Spinal cord (tissue), 10 donors: ENCODE measurements around the gene AHI1. TPM values are rescaled to one million over a fixed set of nuclear protein-coding genes. Genes with fewer than 3 reads are reported as not detected.

ENCODE experiments used
- DNase-seq, 6 donors: peaks; one replicate each; pipeline versions ENCODE4 v3.0.0 to v3.0.0-alpha.2; 2013 to 2015; ENCODE audit warnings: low spot score in 6 of 6, low read depth in 4 of 6
- H3K27ac ChIP-seq: one replicate; pipeline ENCODE4 v1.5.1; 2013; ENCODE audit warnings: low read depth, low read length, control low read depth
- H3K27me3 ChIP-seq: one replicate; pipeline ENCODE4 v1.6.1; 2013; ENCODE audit warnings: low read length; ENCODE audit not compliant: control insufficient read depth, insufficient read depth
- H3K36me3 ChIP-seq: one replicate; pipeline ENCODE4 v1.6.1; 2013; ENCODE audit warnings: low read length; ENCODE audit not compliant: control insufficient read depth, insufficient read depth
- H3K4me1 ChIP-seq: one replicate; pipeline ENCODE4 v1.6.1; 2013; ENCODE audit warnings: low read length; ENCODE audit not compliant: control insufficient read depth, insufficient read depth
- H3K4me3 ChIP-seq: one replicate; pipeline ENCODE4 v1.5.1; 2013; ENCODE audit warnings: low read depth, low read length, control low read depth
- H3K9me3 ChIP-seq: one replicate; pipeline ENCODE4 v1.6.1; 2013; ENCODE audit warnings: low read length; ENCODE audit not compliant: control insufficient read depth, insufficient read depth
- WGBS: methylation state at CpG from one replicate; pipeline ENCODE4 v1.1.5; 2013; ENCODE audit warnings: missing lambda C conversion rate; ENCODE audit not compliant: insufficient coverage; 5-methylcytosine and 5-hydroxymethylcytosine counted together
- polyA plus RNA-seq, 2 donors: library from polyadenylated mRNA; unstranded; fragments of 120-200 nt; gene quantifications; one replicate each; pipeline ENCODE4 v1.2.1, GENCODE V29; 2013; ENCODE audit not compliant: insufficient read length in 2 of 2
- total RNA-seq, 2 donors: library from RNA; depleted of rRNA in 1 of 2; stranded (reverse); fragments of 120-200 nt in 1 of 2; fragments of >200 nt in 1 of 2; gene quantifications; one replicate each; pipeline versions ENCODE4 v1.2.3 to v1.2.4, GENCODE V29; 2013 to 2014
- donor health status: healthy.

Gene AHI1
- total and polyA plus RNA-seq, 4 donors, result 57.7 to 131 (median 85.2) TPM

DNA sequence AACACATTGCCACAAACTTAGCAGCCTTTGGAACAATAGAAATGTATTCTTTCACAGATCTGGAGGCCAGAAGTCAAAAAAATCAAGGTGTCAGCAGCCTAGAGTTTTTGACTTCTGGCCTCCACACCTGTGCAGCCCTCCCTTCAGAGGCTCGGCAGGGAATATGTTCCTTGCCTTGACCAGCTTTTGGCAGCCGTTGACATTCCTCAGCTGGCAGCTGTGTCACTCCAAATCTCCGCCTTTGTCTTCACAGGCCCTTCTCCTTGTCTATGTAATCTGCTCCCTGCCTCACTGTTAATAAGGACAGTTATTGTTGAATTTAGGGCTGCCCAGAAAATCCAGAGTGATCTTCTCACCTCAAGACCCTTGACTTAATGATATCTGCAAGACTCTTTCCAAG lies 17.2 kb upstream of the AHI1 start:
- Histone ChIP-seq H3K27ac (no peak overlapping the region), H3K9me3 (peaks cover 2% of the 10 kb centered on the region)
- 59% methylated on average over 2 of the region's 3 CpGs for WGBS

DNA sequence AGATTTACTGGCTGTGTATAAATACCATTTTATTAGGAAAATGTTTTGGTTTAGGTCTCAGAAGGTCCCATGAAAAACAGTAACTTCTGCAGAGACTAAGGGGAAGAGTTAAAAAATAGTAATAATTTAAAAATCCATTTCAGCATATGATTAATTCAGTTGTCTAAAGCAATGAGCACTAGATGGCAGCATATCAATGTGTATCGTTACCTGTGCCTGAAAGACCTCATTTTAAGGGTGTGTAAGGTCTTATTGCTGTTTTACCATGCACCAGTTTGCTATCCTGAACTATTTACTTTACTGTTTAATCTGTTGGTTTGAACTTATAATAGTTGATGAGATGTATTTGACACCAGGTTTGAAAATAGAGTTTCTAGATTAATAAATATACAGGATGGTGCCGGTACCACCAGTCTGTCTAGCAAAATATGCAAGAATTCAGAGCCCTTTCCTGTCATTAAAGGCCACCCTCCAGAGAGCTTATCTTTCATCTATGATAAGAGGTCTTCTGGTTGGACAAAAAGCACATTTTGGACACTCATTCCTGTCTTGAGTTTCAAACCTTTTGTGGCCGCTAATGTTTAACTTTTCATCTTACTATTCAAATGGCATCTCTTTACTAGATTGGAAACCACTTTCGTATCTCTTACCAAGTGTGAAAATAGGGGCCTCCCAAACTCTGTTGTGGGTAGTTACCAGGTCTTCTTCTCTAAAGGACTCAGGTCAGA lies 8.9 kb upstream of the AHI1 start:
- Histone ChIP-seq H3K9me3 (no peaks in the 10 kb centered on the region), H3K4me3 (no peak overlapping the region), H3K27ac (no peak overlapping the region), H3K36me3 (no peaks in the 10 kb centered on the region), H3K27me3 (no peaks in the 10 kb centered on the region), H3K4me1 (no peaks in the 10 kb centered on the region)
- peak in 2 of 6 donors; percentile 60 to 86 for DNase-seq
- no CpG with 5 or more reads among the region's 4 CpGs for WGBS

More for the DNA sequence above, 17.2 kb upstream of the AHI1 start:
- Histone ChIP-seq H3K27me3 (no peaks in the 10 kb centered on the region), H3K4me1 (no peaks in the 10 kb centered on the region), H3K36me3 (no peaks in the 10 kb centered on the region), H3K4me3 (no peak overlapping the region)
- no peak for DNase-seq

DNA sequence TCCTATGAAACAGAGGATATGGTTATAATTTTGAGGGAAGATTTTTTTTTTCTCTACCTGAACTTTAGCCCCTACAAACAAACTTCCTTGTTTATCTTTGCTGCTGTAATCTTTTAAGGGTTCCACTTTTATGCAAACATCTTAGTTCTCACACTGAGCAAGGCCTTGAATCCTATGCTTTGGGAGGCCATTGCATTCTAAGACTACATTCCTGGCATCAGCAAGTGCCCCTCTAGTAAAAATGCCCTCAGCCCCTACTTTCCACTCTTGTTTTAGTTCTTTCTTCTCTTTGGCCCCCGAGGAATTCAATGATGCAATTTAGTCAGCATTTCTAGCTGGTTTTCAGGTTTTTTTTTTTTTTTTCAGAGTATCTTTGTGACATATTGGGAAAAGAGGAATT lies 8.1 kb upstream of the AHI1 start:
- no peaks in the 10 kb centered on the region for H3K4me1 ChIP-seq
- no peaks in the 10 kb centered on the region for H3K36me3 ChIP-seq
- H3K4me3 ChIP-seq, result no peak overlapping the region
- H3K27ac ChIP-seq, result no peak overlapping the region
- no CpG with 5 or more reads among the region's 1 CpG for WGBS
- H3K27me3 ChIP-seq, result no peaks in the 10 kb centered on the region
- no peak for DNase-seq
- no peaks in the 10 kb centered on the region for H3K9me3 ChIP-seq

DNA sequence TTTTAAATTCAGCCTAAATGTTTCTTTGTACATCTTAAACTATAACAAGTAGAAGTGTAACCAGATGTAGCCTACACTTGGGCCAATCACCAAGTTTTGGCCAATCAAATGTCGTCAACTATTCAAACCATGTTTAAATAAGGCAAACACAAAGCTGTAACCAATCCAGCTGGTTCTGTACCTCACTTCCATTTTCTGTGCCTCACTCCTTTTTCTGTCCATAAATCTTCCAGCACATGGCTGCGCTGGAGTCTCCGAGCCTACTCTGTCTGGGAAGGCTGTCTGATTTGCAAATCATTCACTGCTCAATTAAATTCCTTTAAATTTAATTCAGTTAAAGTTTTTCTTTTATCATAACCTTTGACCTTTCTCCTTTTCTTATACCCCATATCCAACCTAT lies 7.7 kb upstream of the AHI1 start:
- Histone ChIP-seq H3K27ac (no peak overlapping the region), H3K27me3 (no peaks in the 10 kb centered on the region), H3K4me3 (no peak overlapping the region), H3K4me1 (no peaks in the 10 kb centered on the region), H3K9me3 (no peaks in the 10 kb centered on the region), H3K36me3 (no peaks in the 10 kb centered on the region)
- 75% methylated on average over 3 of the region's 3 CpGs for WGBS
- DNase-seq, result no peak

DNA sequence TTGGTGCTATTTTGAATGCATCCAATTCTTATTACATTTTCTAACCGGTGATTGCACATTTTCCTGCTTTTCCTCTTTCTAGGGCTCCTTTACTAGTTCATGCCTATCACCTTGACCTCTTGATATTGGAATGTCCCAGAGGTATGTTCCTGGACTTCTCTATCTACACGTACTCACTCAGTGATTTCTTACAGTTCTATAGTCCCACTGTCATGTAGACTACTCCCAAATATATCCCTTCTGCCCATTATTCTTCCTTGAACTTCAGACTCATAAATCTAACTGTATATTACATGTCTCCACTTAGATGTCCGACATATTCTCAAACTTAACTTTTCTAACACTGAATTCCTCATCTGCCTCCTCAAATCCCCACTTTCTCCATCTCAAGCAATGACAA lies 7.2 kb upstream of the AHI1 start:
- no peak for DNase-seq
- H3K36me3 ChIP-seq, result no peaks in the 10 kb centered on the region
- H3K9me3 ChIP-seq, result no peaks in the 10 kb centered on the region
- H3K4me3 ChIP-seq, result no peak overlapping the region
- H3K4me1 ChIP-seq, result no peaks in the 10 kb centered on the region
- WGBS, result 93% methylated on average over 2 of the region's 3 CpGs
- H3K27me3 ChIP-seq, result no peaks in the 10 kb centered on the region
- H3K27ac ChIP-seq, result no peak overlapping the region

DNA sequence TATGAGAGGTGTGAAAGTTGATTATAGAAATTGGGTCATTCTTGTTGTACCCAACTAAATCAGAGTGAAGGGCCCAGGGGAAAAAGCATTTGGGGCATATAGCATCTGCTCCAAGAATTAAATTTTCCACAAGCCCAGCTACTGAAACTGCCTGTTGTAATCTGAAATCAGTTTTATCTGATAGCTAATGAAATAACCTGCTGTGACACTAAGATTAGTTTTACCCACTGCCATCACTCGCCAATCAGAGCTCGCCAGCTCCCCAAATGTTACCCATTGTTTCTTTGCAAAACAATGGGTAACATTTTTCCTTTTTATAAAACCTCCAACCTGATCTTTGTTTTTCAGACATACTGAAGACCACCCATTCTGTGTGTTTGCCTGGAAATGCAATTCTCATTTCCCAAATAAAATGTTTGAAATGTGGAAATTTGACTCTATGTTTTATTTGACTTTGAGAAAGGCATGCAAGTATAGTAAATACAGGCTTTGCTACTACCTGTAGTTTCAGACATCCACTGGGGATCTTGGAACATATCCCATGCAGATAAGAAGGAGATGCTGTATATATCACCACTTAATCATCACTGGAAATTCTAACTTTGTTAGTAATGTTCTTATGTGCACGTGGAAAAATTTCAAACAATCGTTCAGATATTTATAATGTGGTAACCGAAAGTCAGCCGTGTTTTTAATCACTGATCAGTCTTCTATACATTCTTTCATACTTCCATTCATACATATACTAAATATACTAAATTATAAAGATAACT lies 6.3 kb upstream of the AHI1 start:
- 89% methylated on average over 2 of the region's 6 CpGs for WGBS
- no peaks in the 10 kb centered on the region for H3K9me3 ChIP-seq
- no peaks in the 10 kb centered on the region for H3K27me3 ChIP-seq
- H3K4me3 ChIP-seq, result no peak overlapping the region
- H3K27ac ChIP-seq, result no peak overlapping the region
- peak in 1 of 6 donors; percentile 30 for DNase-seq
- H3K36me3 ChIP-seq, result no peaks in the 10 kb centered on the region
- no peaks in the 10 kb centered on the region for H3K4me1 ChIP-seq

DNA sequence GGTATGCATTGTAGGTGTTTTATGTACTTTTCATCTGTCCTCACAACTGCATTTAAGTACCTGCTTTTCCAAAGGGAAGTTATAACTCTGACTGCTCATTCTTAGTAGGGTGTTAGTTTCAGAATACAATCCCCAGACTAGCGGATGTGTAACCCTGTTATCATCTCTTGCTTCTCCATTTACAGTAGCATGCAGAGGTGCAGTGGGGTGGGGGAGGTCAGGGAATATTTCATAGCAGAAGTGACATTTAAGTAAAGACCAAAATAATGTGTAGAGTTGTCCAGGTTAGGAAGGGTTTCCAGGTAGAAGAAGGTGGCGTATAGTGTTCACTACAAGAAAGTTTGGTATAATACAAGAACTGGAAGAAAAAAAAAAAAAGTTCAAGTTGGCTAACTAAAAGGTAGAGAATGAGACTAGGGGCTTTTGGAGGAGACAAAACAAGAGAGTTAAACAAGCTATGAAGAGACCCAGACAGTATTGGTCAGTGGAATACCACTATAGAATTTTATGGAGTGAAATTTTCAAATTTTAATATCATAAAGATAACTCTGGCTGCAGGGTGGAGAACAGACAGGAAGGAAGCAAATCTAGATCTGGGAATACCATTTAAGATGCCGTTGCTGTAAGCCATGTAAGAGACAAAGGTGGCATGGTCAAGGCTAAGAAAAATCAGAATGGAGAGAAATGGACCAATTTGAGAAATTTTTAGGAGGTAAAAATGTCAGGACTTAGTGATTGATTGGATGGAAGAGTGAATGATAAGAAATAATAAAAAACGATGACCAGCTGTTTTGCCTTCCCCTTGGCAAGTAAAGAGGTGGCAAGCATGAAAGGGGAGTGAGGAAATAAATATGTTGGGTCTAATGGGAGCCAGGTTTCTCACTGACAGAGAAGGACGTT lies 2.2 kb upstream of the AHI1 start:
- Histone ChIP-seq H3K27ac (no peak overlapping the region), H3K9me3 (no peaks in the 10 kb centered on the region), H3K4me1 (no peaks in the 10 kb centered on the region), H3K4me3 (no peak overlapping the region), H3K36me3 (no peaks in the 10 kb centered on the region), H3K27me3 (no peaks in the 10 kb centered on the region)
- 96% methylated on average over 3 of the region's 5 CpGs for WGBS
- no peak for DNase-seq

DNA sequence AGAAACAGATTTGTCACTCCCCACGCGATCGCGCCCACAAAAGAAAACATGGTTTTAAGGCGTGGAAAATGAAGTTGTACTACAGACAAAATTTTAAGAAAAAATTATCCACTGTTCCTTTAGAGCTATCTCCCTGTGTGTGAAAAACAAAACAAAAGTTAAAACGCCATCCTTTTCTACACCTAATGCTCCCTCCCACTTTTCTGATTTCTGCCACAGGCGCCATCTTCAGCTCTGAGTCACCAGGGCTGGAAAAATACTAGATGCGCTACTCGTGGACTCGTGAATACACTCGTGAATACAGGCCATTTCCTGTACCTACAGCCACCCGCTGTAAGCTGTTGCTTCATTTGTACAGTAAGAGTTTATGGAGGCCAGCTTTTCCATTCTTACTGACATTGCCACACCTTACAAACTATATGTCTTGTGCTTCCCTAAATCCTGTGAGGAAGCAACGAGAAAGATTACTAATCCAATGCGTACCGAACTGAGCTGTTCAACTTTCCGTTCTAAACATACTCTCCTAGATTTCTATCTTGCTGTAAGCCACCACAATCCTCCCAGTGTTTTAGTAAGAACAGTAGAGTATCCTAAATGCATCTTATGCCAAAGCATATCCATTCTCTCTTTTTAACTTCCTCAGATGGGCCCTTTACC lies 773 bp upstream of the AHI1 start:
- Histone ChIP-seq H3K36me3 (no peaks in the 10 kb centered on the region), H3K27me3 (no peaks in the 10 kb centered on the region), H3K4me1 (no peaks in the 10 kb centered on the region), H3K27ac (peak overlapping the region; percentile 97), H3K9me3 (no peaks in the 10 kb centered on the region), H3K4me3 (peak overlapping the region; percentile 85)
- 0% methylated on average over 5 of the region's 16 CpGs for WGBS
- DNase-seq, result peak; percentile 55 to 94 (median 70)

DNA sequence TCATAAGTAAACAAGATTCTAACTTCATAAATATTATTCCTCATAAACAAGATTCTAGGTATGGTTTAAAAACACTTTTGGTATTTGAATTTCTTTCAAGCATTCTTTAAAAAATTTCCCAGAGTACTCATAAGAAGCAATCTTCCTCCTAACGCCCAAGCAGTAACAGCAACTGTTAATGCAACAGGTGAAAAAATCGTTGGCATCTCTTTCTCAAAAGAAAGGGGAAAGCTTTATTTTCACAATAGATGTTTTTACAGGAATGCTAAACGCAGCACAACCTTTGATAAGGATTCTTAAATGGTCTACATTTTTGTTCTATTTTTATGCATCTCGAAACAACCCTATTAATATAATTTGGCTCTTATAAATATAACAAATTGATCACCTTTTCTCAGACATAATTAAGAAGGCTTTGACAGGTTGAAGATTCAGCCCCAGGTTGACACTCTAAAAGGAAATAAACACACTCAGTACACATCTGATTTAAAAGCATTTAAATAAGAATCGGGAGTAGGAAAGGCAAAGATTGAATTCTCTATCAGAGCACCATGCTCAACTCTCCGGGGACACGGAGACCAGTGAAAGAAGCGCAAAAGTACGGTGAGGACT lies 634 bp downstream of the AHI1 start:
- peak overlapping the region; percentile 84 for H3K27ac ChIP-seq
- 0% methylated on average over 5 of the region's 9 CpGs for WGBS
- H3K9me3 ChIP-seq, result no peaks in the 10 kb centered on the region
- no peaks in the 10 kb centered on the region for H3K36me3 ChIP-seq
- peak overlapping the region; percentile 85 for H3K4me3 ChIP-seq
- H3K27me3 ChIP-seq, result no peaks in the 10 kb centered on the region
- DNase-seq, result peak in 2 of 6 donors; percentile 18 to 61
- H3K4me1 ChIP-seq, result no peaks in the 10 kb centered on the region
